Activated naive CD4-positive, alpha-beta T cell treated with anti-CD3 and anti-CD28 coated beads, Interleukin-2, amount 10 ng/mL, durations not matched to agents 7 days and 5 days (primary cell): Measurements from ENCODE around the gene AP1B1.
"Not testable (repeated sequence)": the region's sequence is repeated elsewhere in the genome, so short reads cannot be mapped to it uniquely, and the experiment has no call there.

Experiments
- CTCF ChIA-PET: fragments of 350-600 bp; sonication (Branson Sonifier 250); formaldehyde crosslinking; loops from one replicate; lab custom pipeline; 2021; ENCODE audit warnings: antibody characterized with exemption; lab: Charles Lee
- DNase-seq: peaks from one replicate; pipeline ENCODE4 v3.0.0-alpha.2; 2020
- H3K27ac Mint-ChIP-seq: one replicate; pipeline ENCODE4 v1.8.0; 2021; ENCODE audit warnings: mild to moderate bottlenecking, moderate library complexity, mixed read lengths
- H3K27me3 Mint-ChIP-seq: one replicate; pipeline ENCODE4 v1.8.0; 2021; ENCODE audit warnings: mild to moderate bottlenecking, mixed read lengths
- H3K36me3 Mint-ChIP-seq: one replicate; pipeline ENCODE4 v1.8.0; 2021; ENCODE audit warnings: mixed read lengths
- H3K4me1 Mint-ChIP-seq: one replicate; pipeline ENCODE4 v1.8.0; 2021; ENCODE audit warnings: mixed read lengths
- H3K4me3 Mint-ChIP-seq: one replicate; pipeline ENCODE4 v1.8.0; 2021; ENCODE audit warnings: mild to moderate bottlenecking, moderate library complexity, mixed read lengths
- H3K9me3 Mint-ChIP-seq: one replicate; pipeline ENCODE4 v1.8.0; 2021; ENCODE audit warnings: mixed read lengths

The AP1B1 gene

GRCh38 chr22:29387921-29388758, at the start of gene AP1B1:
Gene AP1B1, minus strand, starts transcription at chr22:29388570. Its CDS starts 21,327 bp downstream, at chr22:29367243.
- CTCF ChIA-PET = no interaction called here
- H3K27ac Mint-ChIP-seq = peak within 1 kb of the TSS; percentile 89
- peaks cover 41% of the 10 kb centered on the region for H3K4me1 Mint-ChIP-seq
- H3K9me3 Mint-ChIP-seq = no peaks in the 10 kb centered on the region
- peak; percentile 97 for DNase-seq
- H3K27me3 Mint-ChIP-seq = peaks cover 4% of the 10 kb centered on the region
- H3K36me3 Mint-ChIP-seq = peaks cover 6% of the 10 kb centered on the region
- peak within 1 kb of the TSS; percentile 89 for H3K4me3 Mint-ChIP-seq

GRCh38 chr22:29435236-29436136, 47.1 kb upstream of the AP1B1 start:
- Mint-ChIP-seq H3K9me3 (no peaks in the 10 kb centered on the region), H3K27me3 (peaks cover 48% of the 10 kb centered on the region), H3K27ac (no peak overlapping the region), H3K4me1 (no peaks in the 10 kb centered on the region), H3K4me3 (no peak overlapping the region), H3K36me3 (no peaks in the 10 kb centered on the region)
- DNase-seq = no peak
- CTCF ChIA-PET = no interaction called here

- Mint-ChIP-seq H3K36me3 (no peaks in the 10 kb centered on the region), H3K4me3 (no peak overlapping the region), H3K4me1 (no peaks in the 10 kb centered on the region), H3K27me3 (peaks cover 55% of the 10 kb centered on the region), H3K27ac (no peak overlapping the region), H3K9me3 (no peaks in the 10 kb centered on the region)
- DNase-seq = no peak
- CTCF ChIA-PET = no interaction called here
Observed at GRCh38 chr22:29434288-29434687, 45.9 kb upstream of the AP1B1 start.

- DNase-seq = no peak
- H3K4me3 Mint-ChIP-seq = no peak overlapping the region
- H3K27me3 Mint-ChIP-seq = peaks cover 57% of the 10 kb centered on the region
- H3K36me3 Mint-ChIP-seq = no peaks in the 10 kb centered on the region
- H3K4me1 Mint-ChIP-seq = no peaks in the 10 kb centered on the region
- CTCF ChIA-PET = no interaction called here
- H3K27ac Mint-ChIP-seq = no peak overlapping the region
- H3K9me3 Mint-ChIP-seq = no peaks in the 10 kb centered on the region
Observed at GRCh38 chr22:29433856-29434255, 45.5 kb upstream of the AP1B1 start.

GRCh38 chr22:29431986-29432385, 43.6 kb upstream of the AP1B1 start:
- Mint-ChIP-seq H3K36me3 (no peaks in the 10 kb centered on the region), H3K4me1 (no peaks in the 10 kb centered on the region), H3K27me3 (peaks cover 47% of the 10 kb centered on the region), H3K27ac (no peak overlapping the region), H3K4me3 (no peak overlapping the region), H3K9me3 (no peaks in the 10 kb centered on the region)
- no peak for DNase-seq
- CTCF ChIA-PET = no interaction called here

- DNase-seq = no peak
- CTCF ChIA-PET = no interaction called here
- no peaks in the 10 kb centered on the region for H3K4me1 Mint-ChIP-seq
- H3K4me3 Mint-ChIP-seq = no peak overlapping the region
- no peaks in the 10 kb centered on the region for H3K36me3 Mint-ChIP-seq
- peaks cover 44% of the 10 kb centered on the region for H3K27me3 Mint-ChIP-seq
- no peak overlapping the region for H3K27ac Mint-ChIP-seq
- H3K9me3 Mint-ChIP-seq = no peaks in the 10 kb centered on the region
Observed at GRCh38 chr22:29427176-29427760, 38.9 kb upstream of the AP1B1 start.

GRCh38 chr22:29426476-29426875, 38.1 kb upstream of the AP1B1 start:
- Mint-ChIP-seq H3K27me3 (peaks cover 42% of the 10 kb centered on the region), H3K4me3 (no peak overlapping the region), H3K9me3 (no peaks in the 10 kb centered on the region), H3K36me3 (no peaks in the 10 kb centered on the region), H3K4me1 (no peaks in the 10 kb centered on the region), H3K27ac (no peak overlapping the region)
- no peak for DNase-seq
- CTCF ChIA-PET = no interaction called here

GRCh38 chr22:29418704-29419103, 30.3 kb upstream of the AP1B1 start:
- CTCF ChIA-PET, DNase-seq, H3K36me3 Mint-ChIP-seq, H3K27ac Mint-ChIP-seq, H3K4me3 Mint-ChIP-seq, H3K9me3 Mint-ChIP-seq: not testable (repeated sequence)
- Mint-ChIP-seq H3K4me1 (peaks cover 27% of the 10 kb centered on the region), H3K27me3 (peaks cover 11% of the 10 kb centered on the region)

GRCh38 chr22:29414951-29415591, 26.7 kb upstream of the AP1B1 start:
- Mint-ChIP-seq H3K27ac (peak overlapping the region; percentile 98), H3K4me3 (peak overlapping the region; percentile 81), H3K4me1 (peaks cover 35% of the 10 kb centered on the region)
- CTCF ChIA-PET, H3K36me3 Mint-ChIP-seq, H3K27me3 Mint-ChIP-seq, H3K9me3 Mint-ChIP-seq: not testable (repeated sequence)
- DNase-seq = peak; percentile 75

- not testable (repeated sequence) for H3K27ac Mint-ChIP-seq, H3K36me3 Mint-ChIP-seq, H3K27me3 Mint-ChIP-seq, H3K9me3 Mint-ChIP-seq, H3K4me3 Mint-ChIP-seq
- peak; percentile 38 for DNase-seq
- H3K4me1 Mint-ChIP-seq = peaks cover 36% of the 10 kb centered on the region
- CTCF ChIA-PET = interaction anchor here (0.6 to 1.2 kb wide), 3 partner anchors 15 to 119 kb away, joined by 3 to 5 read pairs (median 4); no protein-coding TSS in a partner anchor
Observed at GRCh38 chr22:29412772-29413171, 24.4 kb upstream of the AP1B1 start.

- H3K4me3 Mint-ChIP-seq, H3K9me3 Mint-ChIP-seq, H3K27ac Mint-ChIP-seq, DNase-seq, H3K36me3 Mint-ChIP-seq, H3K27me3 Mint-ChIP-seq, CTCF ChIA-PET: not testable (repeated sequence)
- peaks cover 36% of the 10 kb centered on the region for H3K4me1 Mint-ChIP-seq
Observed at GRCh38 chr22:29411569-29412211, 23.3 kb upstream of the AP1B1 start.

GRCh38 chr22:29408940-29409339, 20.6 kb upstream of the AP1B1 start:
- no peak overlapping the region for H3K4me3 Mint-ChIP-seq

GRCh38 chr22:29401538-29401937, 13.2 kb upstream of the AP1B1 start:
- H3K36me3 Mint-ChIP-seq, H3K4me1 Mint-ChIP-seq, H3K27ac Mint-ChIP-seq, H3K9me3 Mint-ChIP-seq, CTCF ChIA-PET, H3K4me3 Mint-ChIP-seq, DNase-seq: not testable (repeated sequence)
- peaks cover 33% of the 10 kb centered on the region for H3K27me3 Mint-ChIP-seq

More at GRCh38 chr22:29408940-29409339, 20.6 kb upstream of the AP1B1 start:
- CTCF ChIA-PET = no interaction called here
- H3K9me3 Mint-ChIP-seq = no peaks in the 10 kb centered on the region
- no peaks in the 10 kb centered on the region for H3K36me3 Mint-ChIP-seq
- H3K27ac Mint-ChIP-seq = no peak overlapping the region
- H3K27me3 Mint-ChIP-seq = peaks cover 11% of the 10 kb centered on the region
- peaks cover 12% of the 10 kb centered on the region for H3K4me1 Mint-ChIP-seq
- no peak for DNase-seq
